Activated CD8-positive, alpha-beta memory T cell treated with anti-CD3 and anti-CD28 coated beads for 48 hours (primary cell): Measurements from ENCODE around the gene PDE6D.
A peak's percentile ranks its signal among the peaks of the same experiment; 100 is the strongest.

Experiments used
- DNase-seq, 3 experiments: peaks; one replicate each; pipeline ENCODE4 v3.0.0-alpha.2; 2020; ENCODE audit warnings: low read depth in 2 of 3, low spot score in 2 of 3

Gene PDE6D

DNA sequence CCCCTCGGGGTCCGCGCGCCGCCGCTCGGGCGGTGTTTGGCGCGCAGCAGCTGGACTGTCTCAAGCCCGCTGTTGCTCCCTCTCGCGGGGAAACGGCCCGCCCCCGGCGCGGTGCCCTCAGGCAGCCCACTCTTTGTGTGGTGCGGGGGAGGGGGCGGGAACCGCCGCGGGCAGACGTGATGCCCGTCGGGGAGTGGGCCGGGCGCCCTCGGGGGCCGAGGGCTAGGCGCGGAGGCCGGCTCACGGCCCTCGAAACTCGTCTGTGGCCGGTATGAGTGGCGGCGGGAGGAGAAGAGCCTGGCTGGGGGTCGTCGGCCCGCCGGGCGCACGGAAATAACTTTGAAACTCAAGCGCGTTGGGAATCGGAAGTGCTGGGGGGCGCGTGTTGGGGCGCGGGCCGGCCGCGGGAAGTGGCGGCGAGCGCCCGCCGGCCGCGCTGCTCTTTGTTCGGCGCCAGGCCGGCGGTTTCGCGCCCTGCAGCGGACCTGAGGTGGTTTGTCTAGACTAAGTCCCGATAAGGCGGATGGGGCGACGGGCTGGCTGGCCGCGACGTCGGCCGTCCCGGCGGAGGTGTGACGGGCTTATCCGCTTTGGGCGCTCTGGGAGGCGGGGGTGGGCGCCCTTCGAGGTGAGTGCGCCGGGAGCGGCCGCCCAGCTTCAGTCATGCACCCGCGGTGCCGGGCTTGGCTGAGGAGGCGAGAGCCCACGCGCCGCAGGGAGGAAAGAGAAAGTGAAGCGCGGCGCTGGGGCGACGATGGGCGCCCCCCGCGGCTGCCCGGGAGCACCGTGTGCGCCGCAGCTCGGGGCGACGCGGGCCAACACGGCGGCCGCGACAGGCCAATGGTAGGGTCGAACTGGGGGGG, 72.1 kb downstream of the PDE6D start:
- peak in 2 of 3 experiments; percentile 20 to 33 for DNase-seq

DNA sequence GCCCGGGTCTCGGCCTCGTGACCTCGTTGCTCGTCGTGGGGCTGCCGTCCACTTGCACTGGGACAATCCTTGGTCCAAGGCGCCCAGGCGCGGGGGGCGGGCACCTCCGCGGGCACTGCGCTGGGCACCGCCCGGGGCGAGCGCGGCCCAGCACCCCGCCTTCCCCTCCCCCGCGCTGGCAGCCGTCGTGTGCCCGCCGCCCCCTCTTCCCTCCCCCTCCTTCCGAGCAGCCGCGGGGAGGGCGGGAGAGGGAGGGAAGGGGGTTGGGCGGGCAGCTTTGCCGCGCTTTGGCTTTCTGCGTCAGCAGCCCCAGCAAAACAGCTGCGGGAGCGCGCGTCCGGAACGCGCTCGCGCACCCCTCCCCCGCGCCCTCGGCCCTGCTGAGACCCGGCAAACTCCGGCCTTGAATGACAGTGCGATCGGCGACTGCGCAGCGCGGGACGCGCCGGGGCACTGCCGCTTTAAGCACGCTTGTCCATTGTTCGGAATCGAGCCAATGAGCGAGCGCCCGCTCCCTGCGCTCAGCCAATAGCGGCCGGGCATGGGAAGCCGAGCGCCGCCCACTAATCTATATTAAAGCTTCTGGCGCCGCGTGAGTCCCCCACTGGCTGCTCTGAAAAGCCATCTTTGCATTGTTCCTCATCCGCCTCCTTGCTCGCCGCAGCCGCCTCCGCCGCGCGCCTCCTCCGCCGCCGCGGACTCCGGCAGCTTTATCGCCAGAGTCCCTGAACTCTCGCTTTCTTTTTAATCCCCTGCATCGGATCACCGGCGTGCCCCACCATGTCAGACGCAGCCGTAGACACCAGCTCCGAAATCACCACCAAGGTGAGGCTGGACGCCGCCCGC, 72.9 kb downstream of the PDE6D start, which contains the start of gene PTMA:
Gene PTMA (plus strand): TSS at position 599 of the 846 bp plus-strand sequence. CDS start 182 bp downstream, at position 781.
- DNase-seq = peak; percentile 93 to 100 (median 96)

DNA sequence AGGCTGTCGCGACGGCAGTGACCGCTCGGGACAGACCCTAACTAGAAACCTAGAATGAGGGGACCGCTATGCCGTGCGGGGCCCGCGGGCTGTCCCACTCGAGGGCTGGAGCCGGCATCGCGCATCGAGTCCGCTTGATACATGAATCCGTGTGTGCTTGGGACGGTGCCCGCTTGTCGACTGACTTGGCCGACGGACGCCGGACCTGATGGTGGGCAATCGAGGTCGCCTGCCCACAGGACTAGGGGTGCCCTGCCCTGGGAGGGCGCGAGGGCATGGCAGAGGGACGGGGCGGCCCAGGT, 73.5 kb downstream of the PDE6D start:
- peak in 1 of 3 experiments; percentile 67 for DNase-seq

DNA sequence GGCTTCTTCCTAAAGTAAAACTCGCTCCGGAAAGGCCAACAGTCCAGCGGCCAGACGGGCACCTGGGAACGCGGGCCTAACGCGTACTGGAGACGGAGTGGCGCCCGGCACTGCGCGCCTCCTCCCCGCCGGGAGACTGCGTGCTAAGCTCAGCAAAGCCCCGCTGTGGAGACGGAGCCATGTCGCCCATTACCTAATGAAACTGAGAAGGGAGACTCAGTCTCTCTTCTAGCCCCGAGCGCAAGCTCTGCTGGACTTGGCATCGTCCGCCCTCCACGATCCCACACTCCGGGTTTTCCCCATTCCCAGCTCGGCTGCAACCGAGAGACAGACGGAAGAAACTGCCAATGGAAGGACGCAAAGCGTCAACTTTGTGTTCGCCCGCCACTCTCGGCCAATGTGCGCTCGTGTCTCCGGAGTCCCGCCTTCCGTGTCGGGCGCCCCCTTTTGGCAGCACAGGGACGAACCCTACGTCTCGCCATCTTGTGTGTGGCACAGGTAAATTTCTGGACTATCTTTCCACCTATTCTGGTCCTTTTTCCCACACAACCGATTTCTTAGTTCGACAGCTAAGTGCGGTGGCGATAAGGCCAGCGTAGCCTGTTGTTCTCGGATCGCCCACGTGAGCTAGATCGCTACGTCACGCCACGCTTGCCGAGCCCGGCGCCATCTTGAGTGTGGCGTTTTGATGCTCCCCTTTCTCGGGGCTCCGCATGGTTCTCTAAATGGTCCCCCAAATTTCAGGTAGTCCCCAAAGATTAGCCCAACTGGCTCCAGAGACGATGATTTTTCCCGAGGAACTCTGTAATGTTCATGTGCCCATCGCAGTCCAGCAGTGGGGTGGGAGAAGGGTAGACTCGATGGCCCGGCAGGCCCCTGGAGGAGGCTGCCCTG, 74.1 kb downstream of the PDE6D start:
- peak; percentile 89 to 95 (median 93) for DNase-seq

DNA sequence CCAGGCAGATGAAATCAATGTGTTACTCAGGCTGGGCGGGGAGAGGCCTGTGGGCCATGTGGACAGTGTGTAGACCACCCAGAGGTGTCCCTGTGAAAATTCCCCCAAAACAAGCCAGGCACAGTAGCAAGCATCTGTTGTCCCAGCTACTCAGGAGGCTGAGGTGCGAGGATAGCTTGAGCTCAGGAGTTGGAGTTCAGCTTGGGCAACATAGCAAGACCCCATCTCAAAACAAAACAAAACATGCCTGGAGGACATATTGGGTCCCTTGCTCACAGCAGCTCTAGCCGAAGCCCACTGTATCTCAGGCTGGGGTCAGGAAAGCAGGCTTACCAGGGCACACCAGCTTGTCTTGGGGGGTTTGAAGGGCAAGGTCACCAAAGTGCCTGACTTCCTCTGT, 77.1 kb downstream of the PDE6D start:
- no peak for DNase-seq

DNA sequence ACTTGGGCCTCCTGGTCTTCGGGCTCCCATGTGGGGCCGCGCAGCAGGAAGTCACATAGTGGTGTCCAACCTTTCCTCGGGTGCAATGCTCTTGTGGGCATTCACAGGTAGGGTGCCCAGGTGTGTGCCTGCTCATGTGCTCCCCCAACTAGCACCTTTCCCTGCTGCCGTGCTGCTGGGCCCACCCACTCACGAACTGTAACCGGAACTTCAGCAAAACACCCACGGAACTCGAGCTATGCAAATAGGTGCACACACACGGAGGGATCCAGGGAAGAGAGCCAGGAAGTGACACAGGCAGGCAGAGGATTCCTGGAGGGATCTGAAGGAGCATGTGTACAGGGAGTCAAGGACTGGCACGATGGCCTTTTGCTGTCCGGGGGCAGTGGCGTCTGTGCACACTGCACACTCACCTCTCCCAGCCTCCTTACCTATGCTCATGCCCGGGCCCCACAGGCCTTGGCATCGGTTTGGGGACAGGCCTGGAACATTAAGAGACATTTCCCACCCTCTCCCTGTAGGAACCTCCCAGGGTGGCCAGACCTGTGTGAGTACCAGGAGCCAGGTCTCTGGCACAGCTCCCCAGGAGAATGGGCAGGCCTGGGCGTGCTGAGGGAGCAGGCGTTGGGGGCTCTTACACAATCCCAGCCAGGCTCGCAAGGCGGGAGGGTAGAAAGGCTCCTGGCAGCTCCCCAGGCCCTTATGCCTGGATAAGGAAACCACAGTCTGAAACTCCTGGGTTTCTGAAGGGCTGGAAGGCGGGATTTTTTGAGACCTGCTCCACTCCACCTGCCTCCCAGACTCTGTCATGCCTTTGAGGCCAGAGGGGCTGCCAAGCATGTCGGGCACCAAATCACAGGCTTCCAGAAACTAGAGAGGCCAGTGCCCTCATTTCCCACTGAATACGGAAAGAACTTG, 79.4 kb downstream of the PDE6D start:
- no peak for DNase-seq

DNA sequence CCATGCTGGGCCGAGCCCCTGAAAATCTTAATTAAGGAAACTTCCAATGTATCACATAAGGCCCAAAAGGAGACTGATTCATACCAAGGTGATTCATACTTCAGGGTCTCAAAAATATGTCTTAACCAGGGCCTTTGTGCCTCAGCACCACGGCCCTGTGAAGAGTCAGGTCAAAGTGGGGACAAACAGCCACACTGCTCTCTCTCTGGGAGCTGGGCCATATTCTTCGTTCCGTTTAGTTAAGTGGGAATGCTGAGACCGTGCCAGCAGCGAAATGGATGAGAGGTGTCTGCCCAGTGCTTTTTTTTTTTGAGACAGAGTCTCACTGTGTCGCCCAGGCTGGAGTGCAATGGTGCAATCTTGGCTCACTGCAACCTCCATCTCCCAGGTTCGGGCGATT, 82.1 kb downstream of the PDE6D start:
- no peak for DNase-seq

DNA sequence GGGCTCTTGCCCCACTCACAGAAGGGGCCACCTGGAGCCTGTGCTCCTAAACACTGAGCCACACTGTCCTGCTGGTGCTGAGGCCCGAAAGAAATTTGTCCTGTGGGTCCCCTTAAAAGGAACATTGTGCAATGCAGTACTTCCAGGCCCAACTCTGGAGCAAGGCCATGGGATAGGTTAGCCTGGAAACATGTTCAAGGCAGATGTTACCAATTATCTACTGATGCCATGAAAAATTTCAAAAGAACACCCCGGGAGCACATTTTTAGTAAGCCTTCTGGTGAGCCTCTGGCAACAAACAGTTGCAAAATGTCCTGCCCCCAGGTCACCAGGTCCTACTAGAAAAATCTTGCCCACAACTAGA, 85.1 kb downstream of the PDE6D start:
- DNase-seq = no peak

DNA sequence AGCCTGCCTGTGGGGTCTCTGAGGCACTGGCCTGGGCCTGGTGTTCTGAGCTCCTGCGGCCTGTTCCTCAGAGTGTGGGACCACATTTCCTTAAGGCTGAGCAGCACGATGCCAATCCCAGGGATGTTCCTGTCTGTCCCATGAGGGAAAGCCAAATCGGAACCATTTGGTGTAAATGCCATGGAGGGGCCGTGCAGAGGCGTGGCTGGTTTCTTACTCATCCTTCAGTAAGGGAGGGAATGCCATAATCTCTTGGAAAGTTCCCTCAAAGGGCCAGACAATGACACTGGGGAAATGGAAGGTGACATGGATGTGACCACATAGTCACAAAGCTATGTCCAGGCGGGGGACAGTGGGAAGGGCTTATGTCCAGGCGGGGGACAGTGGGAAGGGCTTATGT, 87.1 kb downstream of the PDE6D start:
- no peak for DNase-seq

DNA sequence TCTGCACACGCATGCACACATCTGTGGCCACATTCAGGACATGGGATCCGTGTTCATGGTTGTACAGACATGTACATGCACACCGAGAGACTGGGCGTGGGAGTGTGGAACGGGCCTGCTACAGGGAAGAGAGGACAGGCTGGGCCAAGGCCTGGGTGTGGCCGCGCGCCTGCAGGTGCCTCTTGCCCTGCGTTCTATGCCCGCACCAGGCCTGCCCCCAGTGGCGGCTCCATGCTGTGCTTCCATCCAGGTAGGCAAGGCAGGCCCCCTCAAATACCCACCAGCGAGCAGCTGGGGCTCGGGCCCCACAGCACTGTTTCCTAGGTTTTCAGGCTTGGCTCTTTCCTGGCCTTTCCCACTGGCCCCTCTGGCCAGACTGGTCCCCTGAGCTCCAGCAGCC, 88.2 kb downstream of the PDE6D start:
- no peak for DNase-seq

DNA sequence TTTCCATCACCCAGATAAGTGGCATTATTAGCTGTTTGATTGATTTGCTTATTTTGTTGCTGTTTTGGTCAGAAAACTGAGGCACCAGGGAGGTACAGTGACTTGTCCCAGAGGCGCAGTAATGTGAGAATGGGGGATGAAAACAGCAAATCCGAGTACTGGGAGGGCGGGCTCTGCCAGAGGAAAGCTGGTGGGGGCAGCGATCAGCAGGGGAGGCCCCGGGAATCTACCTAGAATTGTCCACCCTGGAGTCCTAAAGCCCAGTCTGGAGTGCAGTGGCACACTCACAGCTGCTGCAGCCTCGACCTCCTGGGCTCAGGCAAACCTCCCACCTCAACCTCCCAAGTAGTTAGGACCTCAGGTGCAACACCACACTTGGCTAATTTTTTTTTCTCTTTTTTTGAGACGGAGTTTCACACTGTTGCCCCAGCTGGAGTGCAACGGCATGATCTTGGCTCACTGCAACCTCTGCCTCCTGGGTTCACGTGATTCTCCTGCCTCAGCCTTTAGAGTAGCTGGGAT, 89.8 kb downstream of the PDE6D start:
- DNase-seq = no peak

DNA sequence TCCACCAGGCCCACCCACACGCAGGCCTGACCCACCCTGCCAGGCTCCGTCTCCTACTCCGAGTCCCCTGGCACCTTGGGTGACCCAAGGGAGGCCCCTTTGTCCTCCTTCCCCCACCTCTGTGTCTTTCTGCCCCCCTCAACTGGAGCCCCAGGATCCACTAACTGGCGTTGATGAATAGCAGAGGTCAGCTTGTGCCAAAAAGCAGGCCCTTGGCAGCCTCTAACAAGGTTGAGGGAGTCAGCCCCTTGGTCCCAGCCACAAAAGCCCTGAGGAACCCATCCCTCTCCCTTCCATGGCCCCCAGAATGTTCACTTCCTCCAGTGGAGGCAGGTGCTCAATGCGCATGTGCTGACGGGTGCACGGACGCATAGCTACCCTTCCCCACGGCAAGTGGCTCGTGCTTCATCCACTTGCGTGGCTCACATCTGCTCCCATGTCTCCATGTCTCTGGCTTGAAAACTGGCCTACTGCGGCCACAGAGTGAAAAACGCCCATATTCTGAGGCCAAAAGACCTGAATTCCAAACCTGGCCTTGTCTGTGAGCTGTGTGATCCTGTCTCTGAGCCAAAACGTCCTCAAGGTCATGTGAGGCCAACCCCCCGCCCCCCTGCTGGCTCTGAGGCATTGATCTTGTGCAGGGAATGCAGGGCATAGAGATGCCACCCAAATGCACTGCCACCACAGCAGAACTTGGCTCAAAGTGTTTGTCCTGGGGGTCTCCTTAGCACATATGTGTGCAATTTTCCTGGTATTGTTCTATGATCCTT, 91.8 kb downstream of the PDE6D start:
- DNase-seq = no peak

DNA sequence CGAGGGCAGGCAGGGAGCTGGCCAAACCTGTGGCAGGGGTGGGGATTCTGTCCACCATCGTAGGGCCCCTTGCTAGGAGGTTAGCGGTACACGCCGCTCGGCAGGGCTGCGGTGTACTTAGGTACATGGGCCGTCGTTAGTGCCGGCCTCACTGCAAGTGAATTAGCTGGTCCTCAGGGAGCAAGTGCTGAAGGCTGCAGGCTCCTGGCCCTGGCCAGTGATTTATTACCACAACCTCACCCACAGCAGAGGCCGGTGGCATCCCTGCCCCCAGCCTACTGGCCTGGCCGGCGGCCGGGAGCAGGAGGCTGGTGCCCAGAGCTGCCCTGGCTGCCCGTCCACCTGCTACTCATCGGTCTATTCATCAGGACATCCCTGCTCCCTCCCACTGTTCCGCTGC, 92.4 kb downstream of the PDE6D start:
- no peak for DNase-seq

DNA sequence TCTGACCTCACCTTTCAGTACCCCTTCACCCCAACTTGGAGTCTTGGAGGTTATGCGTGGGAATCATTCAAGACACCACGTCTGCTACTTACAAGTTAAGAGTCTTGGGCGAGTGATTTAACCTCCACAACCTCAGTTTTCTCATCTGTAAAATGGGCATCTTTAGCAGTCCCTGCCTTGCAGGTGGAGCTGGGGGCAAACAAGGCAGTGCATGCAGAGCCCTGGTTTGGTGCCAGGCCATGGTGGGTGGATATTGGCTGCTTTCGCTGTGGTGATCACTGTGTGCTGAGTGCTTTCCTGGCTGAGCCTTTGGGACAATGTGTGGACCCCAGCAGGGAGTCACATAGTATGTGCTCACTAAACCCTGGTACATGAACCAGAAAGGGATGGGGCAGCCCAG, 93.1 kb downstream of the PDE6D start:
- no peak for DNase-seq

DNA sequence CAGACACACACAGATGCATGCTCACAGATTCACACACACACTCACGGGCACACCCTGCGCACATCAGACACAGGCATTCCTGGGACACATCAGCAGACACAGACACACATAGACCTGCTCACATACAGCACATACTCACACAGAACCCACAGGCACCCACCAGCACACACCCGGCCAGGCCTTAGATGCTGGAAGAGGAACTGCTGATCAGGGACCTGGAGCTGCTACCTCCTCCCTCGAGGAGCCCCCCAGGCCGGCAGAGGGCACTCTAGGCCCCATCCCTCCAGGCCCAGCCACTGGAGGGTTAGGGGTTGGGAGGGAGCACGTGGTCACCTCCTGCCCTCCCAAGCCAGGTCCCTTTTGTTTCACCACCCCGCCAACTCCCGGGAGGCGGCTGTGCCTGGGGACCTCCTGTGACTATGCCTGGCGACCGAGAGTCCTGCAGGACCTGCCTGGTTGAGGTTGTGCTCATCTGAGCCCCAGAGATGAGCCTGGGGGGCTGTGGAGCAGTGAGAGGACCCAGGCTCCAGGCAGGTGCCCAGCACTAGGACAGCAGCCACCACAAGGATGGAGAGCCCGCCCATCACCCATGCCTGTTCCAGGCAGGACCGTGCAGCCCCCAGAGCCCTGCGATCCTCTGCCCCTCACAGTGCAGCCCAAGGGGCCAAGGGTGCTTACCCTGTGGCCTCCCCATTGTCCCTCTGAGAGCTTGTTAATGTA, 93.8 kb downstream of the PDE6D start:
- peak in 2 of 3 experiments; percentile 50 to 52 for DNase-seq

DNA sequence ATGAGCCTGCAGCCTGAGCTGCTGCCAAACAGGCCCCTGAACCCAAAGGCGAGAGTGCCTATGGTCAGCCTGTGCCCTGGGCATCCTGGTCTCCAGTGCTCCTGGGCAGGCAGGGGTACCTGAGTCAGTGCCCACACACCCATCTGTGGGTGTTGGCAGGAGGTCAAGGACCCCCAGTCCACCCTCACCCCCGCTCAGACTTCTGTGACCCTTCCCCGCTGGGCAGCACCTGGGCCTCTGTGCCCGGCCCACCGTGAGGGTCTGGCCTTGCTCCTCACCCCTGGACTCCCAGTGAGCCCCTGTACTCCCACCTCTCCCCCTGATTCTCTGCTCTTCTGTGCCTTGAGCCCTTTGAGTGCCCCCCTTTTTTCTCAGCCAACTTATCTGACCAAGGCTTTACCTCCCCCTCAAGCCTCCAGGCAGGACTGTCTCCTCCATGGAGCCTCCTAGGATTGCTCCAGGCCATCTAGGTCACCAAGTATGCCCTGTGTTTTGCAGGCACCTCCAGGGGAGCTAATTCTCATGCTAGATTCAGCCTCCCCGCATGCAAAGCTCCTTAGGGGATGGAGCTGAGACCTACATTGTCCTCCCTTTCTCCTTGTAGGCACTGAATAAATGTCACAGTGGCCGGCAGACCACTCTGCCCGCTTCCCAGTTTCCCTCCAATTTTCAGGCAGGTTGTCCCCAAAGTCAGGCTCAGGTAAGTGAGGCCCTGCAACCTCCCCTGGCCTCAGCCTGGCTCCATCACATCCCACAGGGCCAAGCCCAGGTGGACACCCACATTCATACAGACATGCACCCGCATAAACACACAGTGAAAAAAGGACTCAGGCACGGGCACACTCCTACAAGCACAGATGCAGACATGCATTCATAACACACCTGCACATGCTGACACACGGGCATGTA, 94.6 kb downstream of the PDE6D start:
- no peak for DNase-seq

DNA sequence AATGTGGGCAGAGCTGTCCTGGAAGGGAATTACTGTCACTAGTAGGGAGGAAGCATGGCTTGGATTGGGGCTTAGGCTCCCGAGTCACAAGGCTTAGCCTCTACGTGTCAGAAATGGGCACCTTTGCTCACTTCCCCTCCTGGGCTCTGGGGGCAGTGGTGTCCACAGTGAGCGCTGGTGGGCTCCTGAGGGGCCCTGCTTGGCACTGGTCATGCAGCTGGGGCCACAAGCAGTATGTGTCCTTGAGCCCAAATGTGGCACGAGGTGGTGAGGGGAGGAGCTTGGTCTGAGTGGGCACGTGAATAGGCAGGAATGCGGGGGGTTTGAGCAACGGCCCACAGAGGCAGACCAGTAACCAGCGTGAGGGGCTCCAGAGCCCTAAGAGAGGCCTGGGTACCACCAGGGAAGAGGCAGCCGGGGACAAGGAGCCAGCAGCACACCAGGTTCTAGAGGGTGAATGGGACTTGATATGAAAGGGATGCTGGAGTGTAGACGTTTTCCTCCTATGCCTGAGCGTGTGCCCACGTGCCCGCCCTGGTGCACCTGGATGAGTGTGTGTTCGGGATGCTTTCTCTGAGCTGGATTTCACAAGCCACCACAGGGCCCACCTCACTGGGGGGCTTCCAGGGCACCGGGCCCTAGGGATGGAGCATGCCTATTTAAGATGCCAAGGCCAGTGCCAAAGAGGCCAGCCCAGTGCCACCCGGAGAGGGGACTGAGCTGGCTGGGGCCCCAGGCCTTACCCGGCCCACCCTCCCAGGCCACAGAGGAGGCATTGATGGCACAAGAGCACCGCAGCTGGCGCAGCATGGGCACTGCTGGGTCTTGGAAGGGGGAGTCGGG, 95.5 kb downstream of the PDE6D start:
- DNase-seq = no peak
